Stimulated activated CD8-positive, alpha-beta memory T cell treated with anti-CD3 and anti-CD28 coated beads, Interleukin-7, amount 100 ng/mL, for 24 hours (primary cell): ENCODE data around the gene METTL4.
A peak's percentile ranks its signal among the peaks of the same experiment; 100 is the strongest.

Source experiments
- DNase-seq: peaks from one replicate; pipeline ENCODE4 v3.0.0-alpha.2; 2020; ENCODE audit warnings: low read depth

The METTL4 gene, protein sequence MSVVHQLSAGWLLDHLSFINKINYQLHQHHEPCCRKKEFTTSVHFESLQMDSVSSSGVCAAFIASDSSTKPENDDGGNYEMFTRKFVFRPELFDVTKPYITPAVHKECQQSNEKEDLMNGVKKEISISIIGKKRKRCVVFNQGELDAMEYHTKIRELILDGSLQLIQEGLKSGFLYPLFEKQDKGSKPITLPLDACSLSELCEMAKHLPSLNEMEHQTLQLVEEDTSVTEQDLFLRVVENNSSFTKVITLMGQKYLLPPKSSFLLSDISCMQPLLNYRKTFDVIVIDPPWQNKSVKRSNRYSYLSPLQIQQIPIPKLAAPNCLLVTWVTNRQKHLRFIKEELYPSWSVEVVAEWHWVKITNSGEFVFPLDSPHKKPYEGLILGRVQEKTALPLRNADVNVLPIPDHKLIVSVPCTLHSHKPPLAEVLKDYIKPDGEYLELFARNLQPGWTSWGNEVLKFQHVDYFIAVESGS

GRCh38 chr18:2571200-2572170 is at the start of gene METTL4, which contains the start of gene NDC80:
Gene METTL4 (minus strand): TSS chr18:2571505. CDS start chr18:2567216, 4,289 bp downstream.
Gene NDC80 (plus strand): TSS chr18:2571557. CDS start chr18:2572986, 1,429 bp downstream.
- DNase-seq, result peak; percentile 74

GRCh38 chr18:2618009-2618408 is 46.7 kb upstream of the METTL4 start:
- DNase-seq, result no peak

DNA sequence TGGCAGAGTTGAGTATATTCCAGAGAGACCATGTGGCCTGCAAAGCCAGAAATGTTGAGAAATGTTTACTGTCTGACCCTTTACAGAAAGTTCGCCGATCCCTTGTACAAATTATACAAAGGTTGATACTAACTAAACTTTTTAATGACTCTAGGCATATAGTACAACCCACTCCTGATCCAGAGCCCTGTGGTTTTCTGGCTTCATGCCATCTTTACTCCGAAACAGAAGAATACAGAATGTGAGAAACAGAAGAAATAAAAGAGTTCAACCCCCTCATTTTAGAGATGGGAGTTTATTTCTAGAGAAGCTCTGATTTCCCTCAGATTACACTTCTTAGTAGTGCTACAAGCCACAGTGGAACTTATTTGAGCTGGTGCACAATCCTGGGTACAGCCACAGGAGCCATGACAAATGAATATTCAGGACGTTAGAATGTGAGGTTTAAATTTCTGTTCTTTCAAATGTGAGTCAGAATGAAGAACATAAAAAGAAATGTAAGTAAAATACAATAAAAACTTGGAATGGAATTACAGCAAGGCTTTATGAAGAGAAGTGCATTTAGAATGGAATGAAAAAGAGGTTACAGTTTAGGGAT is 46.2 kb upstream of the METTL4 start:
- no peak for DNase-seq

DNA sequence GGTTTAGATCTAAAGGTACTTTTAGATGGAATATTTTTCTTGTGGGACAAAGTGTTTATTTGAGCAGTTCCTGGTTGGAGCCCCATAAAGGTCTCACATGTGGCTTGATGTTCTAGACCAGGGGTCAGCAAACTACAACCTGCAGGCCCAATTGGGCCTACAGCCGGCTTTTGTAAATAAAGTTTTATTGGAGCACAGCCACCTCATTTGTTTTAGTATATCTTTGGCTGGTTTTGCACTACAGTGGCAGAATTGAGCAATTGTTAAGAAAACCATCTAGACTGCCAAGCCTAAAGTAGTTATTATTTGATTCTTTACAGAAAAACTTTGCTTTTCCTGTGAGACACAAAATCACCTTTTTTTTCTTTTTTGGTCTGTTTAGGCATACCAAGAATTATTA is 41.7 kb upstream of the METTL4 start:
- no peak for DNase-seq

GRCh38 chr18:2610549-2610948 is 39.2 kb upstream of the METTL4 start:
- no peak for DNase-seq

DNA sequence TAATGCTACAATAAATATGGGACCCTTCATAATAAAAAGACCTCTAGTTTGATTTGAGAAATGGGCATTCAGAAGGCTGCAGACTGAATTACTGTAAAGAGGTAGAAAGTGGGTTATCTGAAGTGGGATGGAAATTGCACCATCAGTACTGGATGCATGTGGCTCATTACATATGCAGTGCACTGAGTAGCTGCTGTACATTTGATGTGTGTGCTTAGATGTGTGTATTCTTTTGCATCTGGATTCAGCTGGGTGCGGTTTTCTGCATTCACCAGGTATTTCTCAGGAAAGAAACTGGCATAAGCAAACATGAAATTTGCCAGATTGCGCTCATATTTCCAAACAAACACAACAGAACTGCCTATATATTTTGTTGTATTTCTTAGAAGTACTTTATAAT is 38.3 kb upstream of the METTL4 start:
- DNase-seq, result no peak

- DNase-seq, result no peak
Measured at GRCh38 chr18:2606335-2606734, 35.0 kb upstream of the METTL4 start.

- DNase-seq, result no peak
Measured at GRCh38 chr18:2602844-2603243, 31.5 kb upstream of the METTL4 start.

DNA sequence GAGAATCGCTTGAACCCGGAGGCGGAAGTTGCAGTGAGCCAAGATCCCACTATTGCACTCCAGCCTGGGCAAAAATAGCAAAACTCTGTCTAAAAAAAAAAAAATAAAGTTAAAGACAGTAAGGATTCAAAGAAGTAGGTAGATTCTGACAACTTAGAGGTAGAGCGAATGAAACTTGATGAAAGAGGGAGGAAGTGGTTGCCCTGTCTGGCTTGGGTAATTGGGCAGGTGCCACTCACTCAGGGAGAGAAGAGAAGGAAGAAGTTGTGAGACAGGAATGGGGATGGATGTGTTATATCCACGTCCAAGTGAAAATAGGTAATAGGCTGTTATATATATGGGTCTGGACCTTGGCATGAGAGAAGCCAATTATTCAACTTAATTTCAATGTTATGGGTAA is 26.3 kb upstream of the METTL4 start:
- DNase-seq, result no peak

- DNase-seq, result no peak
Measured at GRCh38 chr18:2590303-2590702, 19.0 kb upstream of the METTL4 start.

DNA sequence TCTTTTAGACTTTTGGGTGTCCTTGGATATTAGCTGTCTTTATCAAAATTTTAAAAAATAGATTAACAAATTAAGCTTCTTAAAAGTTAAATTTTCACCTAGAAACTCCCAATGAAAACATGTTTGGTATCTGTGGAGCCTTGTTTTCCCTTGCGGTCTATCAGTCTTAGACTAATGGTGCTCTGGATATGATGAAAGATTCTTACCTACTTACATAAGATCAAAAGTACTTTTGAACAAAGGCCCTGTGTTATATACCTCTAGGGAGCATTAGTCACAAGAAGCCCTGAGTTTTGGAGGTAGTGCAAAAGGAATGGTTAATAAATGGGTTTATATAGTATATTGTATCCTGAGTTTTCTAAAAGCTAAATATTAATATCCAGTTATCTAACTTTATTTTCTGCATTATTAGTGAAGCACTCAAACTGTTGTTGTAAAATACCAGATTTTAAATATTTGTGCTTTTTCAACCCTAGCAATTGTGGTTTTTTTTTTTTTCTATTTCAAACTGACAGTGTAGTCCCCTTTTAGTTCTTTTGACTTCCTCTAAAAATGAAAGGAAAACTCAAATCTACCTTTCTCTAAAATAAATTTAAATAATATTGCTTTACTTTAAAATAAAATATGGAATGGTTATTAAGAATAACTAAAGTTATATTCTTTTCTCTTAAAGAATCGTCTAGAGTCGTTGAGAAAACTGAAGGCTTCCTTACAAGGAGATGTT is 18.2 kb upstream of the METTL4 start:
- DNase-seq, result no peak

- no peak for DNase-seq
Measured at GRCh38 chr18:2588666-2589344, 17.5 kb upstream of the METTL4 start.

DNA sequence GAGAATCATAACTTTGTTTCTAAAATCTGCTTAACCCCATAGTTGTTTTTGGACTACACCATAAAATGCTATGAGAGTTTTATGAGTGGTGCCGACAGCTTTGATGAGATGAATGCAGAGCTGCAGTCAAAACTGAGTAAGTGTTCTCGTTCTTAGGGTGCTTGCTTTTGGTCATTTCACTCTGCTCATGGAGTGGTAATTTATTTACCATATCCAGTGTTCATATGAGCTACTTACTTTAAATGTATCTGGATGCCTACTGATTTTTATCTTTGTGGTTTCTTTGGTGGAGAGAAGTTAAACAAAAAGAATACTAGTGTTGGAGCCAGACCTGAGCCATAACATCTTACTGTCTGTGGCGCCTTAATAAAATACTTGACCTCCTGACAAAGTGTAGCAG is 16.5 kb upstream of the METTL4 start:
- DNase-seq, result no peak

GRCh38 chr18:2573408-2573807 is 2.1 kb upstream of the METTL4 start:
- no peak for DNase-seq

- DNase-seq, result no peak
Measured at GRCh38 chr18:2572892-2573291, 1.6 kb upstream of the METTL4 start.

- DNase-seq, result no peak
Measured at GRCh38 chr18:2572171-2572569, 865 bp upstream of the METTL4 start.

DNA sequence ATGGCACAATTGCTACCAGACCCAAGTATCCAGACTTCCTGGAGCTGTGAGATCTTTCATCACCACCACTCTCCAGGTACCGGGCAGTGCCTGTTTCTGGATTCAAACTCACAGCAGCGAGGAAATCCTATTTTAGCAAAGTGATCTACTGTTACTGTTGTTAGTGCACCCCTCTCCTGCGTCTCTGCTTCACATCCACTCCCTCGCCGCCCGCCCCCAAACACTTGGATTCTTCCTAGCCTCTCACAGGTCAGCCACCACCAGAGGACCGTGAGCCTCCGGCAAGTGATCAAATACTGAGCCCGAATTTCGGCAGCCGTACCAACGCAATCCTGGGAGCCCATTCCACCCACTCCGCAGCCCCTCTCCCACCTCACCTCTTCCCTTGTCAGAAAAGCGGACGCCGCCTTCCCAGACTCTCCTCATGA is 519 bp downstream of the METTL4 start:
- no peak for DNase-seq

DNA sequence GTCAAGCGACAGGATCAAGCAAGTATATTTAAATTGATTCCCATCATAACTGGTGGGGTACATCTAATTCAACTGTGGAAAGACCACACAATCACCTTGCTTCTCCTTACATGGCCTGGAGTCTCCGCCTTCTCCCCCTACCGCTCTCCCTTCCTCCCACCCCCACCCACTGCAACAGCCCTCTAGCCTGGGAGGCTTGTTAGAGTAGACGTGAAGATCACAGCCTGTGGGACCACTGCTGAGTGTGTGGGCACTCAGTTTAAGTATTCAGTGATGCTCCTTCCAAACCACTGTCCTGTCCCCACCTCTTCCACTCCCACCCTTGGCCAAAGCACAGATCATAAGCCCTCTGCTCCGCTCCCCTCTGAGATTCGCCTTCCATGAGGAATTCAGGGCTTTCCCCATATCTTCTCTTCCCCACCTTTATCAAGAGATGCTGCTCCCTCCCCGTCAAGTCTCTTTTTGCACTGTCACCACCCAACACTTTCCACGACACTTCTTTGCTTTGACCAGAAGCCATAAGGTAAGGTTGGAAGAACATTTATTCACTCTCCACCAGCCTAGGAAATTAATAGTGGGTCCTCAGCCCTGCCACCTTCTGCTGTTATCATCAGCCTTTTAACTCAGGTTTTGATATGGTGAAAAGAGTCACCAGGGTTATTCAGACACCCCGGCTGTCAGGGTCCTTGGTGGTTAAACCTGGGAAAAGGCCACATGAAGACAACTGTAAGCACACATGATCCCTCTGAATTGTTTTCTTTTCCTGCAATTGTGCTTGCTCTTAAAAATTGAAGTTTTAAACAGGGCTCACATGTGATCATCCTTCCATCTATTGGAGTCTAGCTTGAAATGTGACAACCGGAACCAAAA is 1.7 kb downstream of the METTL4 start:
- DNase-seq, result no peak

GRCh38 chr18:2568605-2569004 is 2.7 kb downstream of the METTL4 start:
- DNase-seq, result no peak

- no peak for DNase-seq
Measured at GRCh38 chr18:2568129-2568528, 3.2 kb downstream of the METTL4 start.
